Adrenal gland (tissue), 12 donors: ENCODE results near the gene GLRA2. TPM values are rescaled to one million over a fixed set of nuclear protein-coding genes. Genes with fewer than 3 reads are reported as not detected.

Experiments
- DNase-seq, 7 donors: peaks; one replicate each; pipeline ENCODE4 v3.0.0-alpha.2; 2019 to 2020
- H3K27ac ChIP-seq, 5 donors: fragments of 200-600 bp; sonication (generic) in 4 of 5; 1 replicate in 3 of 5; 2 replicates in 2 of 5; pipeline versions ENCODE4 v1.5.1 to v1.8.0; 2016 to 2020; ENCODE audit warnings: mild to moderate bottlenecking in 1 of 5
- H3K27me3 ChIP-seq: fragments of 200-600 bp; 2 replicates; pipeline ENCODE4 v1.8.0; 2021
- H3K36me3 ChIP-seq, 2 donors: fragments of 200-600 bp; replicated peaks in 1 of 2; 1 replicate in 1 of 2; 2 replicates in 1 of 2; pipeline versions ENCODE4 v1.5.1 to v1.8.0; 2018 to 2022
- H3K4me1 ChIP-seq, 2 donors: fragments of 200-600 bp; replicated peaks in 1 of 2; 1 replicate in 1 of 2; 2 replicates in 1 of 2; pipeline versions ENCODE4 v1.5.1 to v1.8.0; 2018 to 2021
- H3K4me3 ChIP-seq, 4 donors: fragments of 200-600 bp; sonication (generic) in 3 of 4; one replicate each; pipeline ENCODE4 v1.5.1; 2016 to 2018
- H3K9me3 ChIP-seq, 3 donors: fragments of 200-600 bp; sonication (generic) in 1 of 3; replicated peaks in 1 of 3; 1 replicate in 2 of 3; 2 replicates in 1 of 3; pipeline versions ENCODE4 v1.5.1 to v1.8.0; 2016 to 2021
- POLR2A ChIP-seq, 2 donors: fragments of 450-650 bp; IDR thresholded peaks; one replicate each; pipeline ENCODE4 v1.6.1; 2017; ENCODE audit warnings: antibody characterized with exemption in 2 of 2, mild to moderate bottlenecking in 2 of 2, moderate library complexity in 1 of 2
- WGBS, 4 donors: extraction: QIAGEN DNeasy Blood & Tissue Kit in 2 of 4; methylation state at CpG; one replicate each; pipeline versions ENCODE4 v1.1.5 to v1.1.7; 2013 to 2017; 5-methylcytosine and 5-hydroxymethylcytosine counted together
- intact Hi-C, 2 donors: fragments of 100-400 bp; cut with DNase I; formaldehyde crosslinking; loops; one replicate each; pipeline versions ENCODE4 v1.14.1 to v1.15.0; 2022 to 2023
- polyA plus RNA-seq, 3 donors: library from polyadenylated mRNA; stranded (reverse); fragments of 200-250 nt in 2 of 3; fragments of 350-450 nt in 1 of 3; fragmentation: Illumina TruSeq in 1 of 3; extraction: RNeasy Lipid Tissue Mini Kit (QIAGEN cat#74804) in 1 of 3; gene quantifications; one replicate each; pipeline ENCODE4 v1.2.3, GENCODE V29; 2013 to 2014
- total RNA-seq, 9 donors: library from RNA; depleted of rRNA in 4 of 9; stranded (reverse); fragments of >200 nt in 4 of 9; fragments of 120-200 nt in 1 of 9; fragmentation: NEBNext Ultra II Directional in 1 of 9; extraction: Animal tissue kit (Norgen Biotek cat#: 25700) in 1 of 9; gene quantifications; one replicate each; pipeline versions ENCODE4 v1.1.0 to v1.2.4, GENCODE V29; 2013 to 2023
- TF ChIP-seq, protein P1 (sequence below), 6 experiments: fragments of 450-650 bp in 4 of 6; fragments of 200-600 bp in 2 of 6; sonication (generic) in 1 of 6; IDR thresholded peaks; 1 replicate in 5 of 6; 2 replicates in 1 of 6; pipeline versions ENCODE4 v1.5.1 to v1.8.0; 2016 to 2021; ENCODE audit warnings: antibody characterized with exemption in 6 of 6, mild to moderate bottlenecking in 2 of 6, moderate library complexity in 1 of 6
- donor health status: healthy with polysubstance abuse.
- donor health status: Bipolar disorder and iron deficiency.
- donor health status: DM: yes; HTN: yes; CAD: no.
- donor health status: DM: no; HTN: no; CAD: no.
- donor health status: DM: no; HTN: no; CAD: no.
- donor health status: DM: yes; HTN: yes; CAD: no.

GLRA2 gene
- total and polyA plus RNA-seq, 12 donors = 0.34 TPM; not detected in 11

DNA sequence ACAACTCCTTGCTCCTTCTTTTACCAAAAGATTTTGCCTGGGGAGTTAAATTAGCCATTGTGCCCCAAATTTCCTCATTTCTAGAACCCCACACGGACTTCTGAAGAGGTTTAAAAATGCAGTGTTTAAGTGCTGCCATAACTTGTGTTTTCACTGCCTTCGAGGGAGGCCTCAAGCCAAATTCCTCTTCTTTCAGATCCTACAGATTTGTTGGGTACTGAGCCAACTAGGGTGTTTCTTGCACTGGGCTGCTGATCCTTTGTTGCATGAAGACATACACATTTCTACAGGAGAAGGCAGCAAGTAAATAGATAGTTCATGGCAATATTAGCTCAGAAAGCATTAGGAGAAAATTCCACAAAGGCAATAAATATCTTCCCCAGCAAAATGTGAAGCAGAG, 43.8 kb downstream of the GLRA2 start:
- 34 to 54% (median 44%) methylated on average over 2 of the region's 2 CpGs for WGBS, 4 donors

DNA sequence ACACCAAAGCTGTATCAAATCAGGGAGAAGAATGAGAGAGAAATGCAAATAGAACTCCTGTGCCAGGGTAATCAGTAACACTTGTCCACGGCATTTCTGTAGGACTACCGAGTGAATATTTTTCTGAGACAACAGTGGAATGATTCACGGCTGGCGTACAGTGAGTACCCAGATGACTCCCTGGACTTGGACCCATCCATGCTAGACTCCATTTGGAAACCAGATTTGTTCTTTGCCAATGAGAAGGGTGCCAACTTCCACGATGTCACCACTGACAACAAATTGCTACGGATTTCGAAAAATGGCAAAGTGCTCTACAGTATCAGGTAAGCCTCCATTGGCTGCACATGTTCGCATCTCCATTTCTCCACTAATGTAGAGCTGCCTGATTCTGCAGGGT, 51.7 kb downstream of the GLRA2 start:
- WGBS, 4 donors = 85 to 92% (median 91%) methylated on average over 8 of the region's 8 CpGs
- intact Hi-C loops = no loop called here
- Histone ChIP-seq H3K36me3 (no peaks in the 10 kb centered on the region), H3K27me3 (no peaks in the 10 kb centered on the region), H3K4me3 (no peak overlapping the region), H3K27ac (no peak overlapping the region), H3K9me3 (no peaks in the 10 kb centered on the region), H3K4me1 (no peaks in the 10 kb centered on the region)
- no peak for DNase-seq
- TF ChIP-seq, protein P1, sequence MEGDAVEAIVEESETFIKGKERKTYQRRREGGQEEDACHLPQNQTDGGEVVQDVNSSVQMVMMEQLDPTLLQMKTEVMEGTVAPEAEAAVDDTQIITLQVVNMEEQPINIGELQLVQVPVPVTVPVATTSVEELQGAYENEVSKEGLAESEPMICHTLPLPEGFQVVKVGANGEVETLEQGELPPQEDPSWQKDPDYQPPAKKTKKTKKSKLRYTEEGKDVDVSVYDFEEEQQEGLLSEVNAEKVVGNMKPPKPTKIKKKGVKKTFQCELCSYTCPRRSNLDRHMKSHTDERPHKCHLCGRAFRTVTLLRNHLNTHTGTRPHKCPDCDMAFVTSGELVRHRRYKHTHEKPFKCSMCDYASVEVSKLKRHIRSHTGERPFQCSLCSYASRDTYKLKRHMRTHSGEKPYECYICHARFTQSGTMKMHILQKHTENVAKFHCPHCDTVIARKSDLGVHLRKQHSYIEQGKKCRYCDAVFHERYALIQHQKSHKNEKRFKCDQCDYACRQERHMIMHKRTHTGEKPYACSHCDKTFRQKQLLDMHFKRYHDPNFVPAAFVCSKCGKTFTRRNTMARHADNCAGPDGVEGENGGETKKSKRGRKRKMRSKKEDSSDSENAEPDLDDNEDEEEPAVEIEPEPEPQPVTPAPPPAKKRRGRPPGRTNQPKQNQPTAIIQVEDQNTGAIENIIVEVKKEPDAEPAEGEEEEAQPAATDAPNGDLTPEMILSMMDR (IDR thresholded peaks at IDR 0.05) = no peak
- no peak for TF ChIP-seq POLR2A (IDR thresholded peaks at IDR 0.05)

More for the DNA sequence above, 43.8 kb downstream of the GLRA2 start:
- H3K27ac ChIP-seq = no peak overlapping the region
- no peaks in the 10 kb centered on the region for H3K4me1 ChIP-seq
- H3K27me3 ChIP-seq = no peaks in the 10 kb centered on the region
- no peaks in the 10 kb centered on the region for H3K9me3 ChIP-seq
- intact Hi-C loops = no loop called here
- TF ChIP-seq, protein P1 (IDR thresholded peaks at IDR 0.05) = no peak
- no peak for TF ChIP-seq POLR2A (IDR thresholded peaks at IDR 0.05)
- DNase-seq = no peak
- no peaks in the 10 kb centered on the region for H3K36me3 ChIP-seq
- H3K4me3 ChIP-seq = no peak overlapping the region

DNA sequence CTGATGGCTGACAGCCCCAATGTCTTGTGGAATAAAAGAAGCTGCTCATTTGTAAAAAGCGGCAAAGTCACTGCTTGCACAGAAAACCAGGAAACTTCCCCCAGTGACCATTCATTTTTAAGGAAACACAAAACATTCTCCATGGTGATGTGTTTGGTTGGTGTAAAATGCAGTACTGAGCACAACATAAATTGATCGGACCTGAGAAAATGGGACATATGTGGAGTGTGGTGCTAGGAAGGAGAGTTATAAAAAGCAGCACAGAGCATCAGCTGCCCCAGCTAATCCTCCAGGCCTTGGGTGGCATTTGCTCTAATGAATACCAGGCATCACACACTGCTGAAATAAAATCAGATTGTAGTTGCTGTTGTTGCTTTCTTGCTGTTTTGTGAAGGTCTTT, 55.2 kb downstream of the GLRA2 start:
- intact Hi-C loops = no loop called here
- H3K36me3 ChIP-seq = no peaks in the 10 kb centered on the region
- 76 to 86% (median 81%) methylated on average over 2 of the region's 2 CpGs for WGBS, 4 donors
- TF ChIP-seq POLR2A (IDR thresholded peaks at IDR 0.05) = no peak
- TF ChIP-seq, protein P1 (IDR thresholded peaks at IDR 0.05) = no peak
- H3K9me3 ChIP-seq = no peaks in the 10 kb centered on the region
- no peak for DNase-seq
- H3K4me1 ChIP-seq = no peaks in the 10 kb centered on the region
- H3K27ac ChIP-seq = no peak overlapping the region
- no peaks in the 10 kb centered on the region for H3K27me3 ChIP-seq
- no peak overlapping the region for H3K4me3 ChIP-seq

DNA sequence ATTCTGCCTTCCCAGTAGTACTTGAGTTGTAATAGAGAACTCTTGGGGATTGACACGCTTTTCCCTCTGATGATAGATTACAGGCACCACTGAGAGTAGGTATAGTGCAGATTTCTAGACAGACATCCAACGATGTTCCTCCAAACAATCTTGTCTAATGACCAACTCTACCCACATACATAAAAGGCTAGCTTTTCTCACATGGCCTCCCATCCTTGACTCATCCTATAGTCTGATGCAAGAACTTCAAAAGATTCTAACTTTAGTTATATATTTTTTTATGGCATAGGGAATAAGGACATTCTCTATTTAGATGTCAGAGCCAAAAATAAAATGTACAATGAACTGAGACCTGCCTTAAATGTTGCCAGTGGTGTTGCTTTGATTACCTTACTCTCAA, 60.9 kb downstream of the GLRA2 start:
- no peaks in the 10 kb centered on the region for H3K36me3 ChIP-seq
- intact Hi-C loops = no loop called here
- WGBS, 4 donors = 58 to 78% (median 62%) methylated on average over 2 of the region's 2 CpGs
- H3K4me3 ChIP-seq = no peak overlapping the region
- TF ChIP-seq, protein P1 (IDR thresholded peaks at IDR 0.05) = no peak
- no peak for TF ChIP-seq POLR2A (IDR thresholded peaks at IDR 0.05)
- no peaks in the 10 kb centered on the region for H3K9me3 ChIP-seq
- DNase-seq = no peak
- no peak overlapping the region for H3K27ac ChIP-seq
- no peaks in the 10 kb centered on the region for H3K4me1 ChIP-seq
- H3K27me3 ChIP-seq = no peaks in the 10 kb centered on the region
